ENCODE results near the gene FAM193B.

DNA sequence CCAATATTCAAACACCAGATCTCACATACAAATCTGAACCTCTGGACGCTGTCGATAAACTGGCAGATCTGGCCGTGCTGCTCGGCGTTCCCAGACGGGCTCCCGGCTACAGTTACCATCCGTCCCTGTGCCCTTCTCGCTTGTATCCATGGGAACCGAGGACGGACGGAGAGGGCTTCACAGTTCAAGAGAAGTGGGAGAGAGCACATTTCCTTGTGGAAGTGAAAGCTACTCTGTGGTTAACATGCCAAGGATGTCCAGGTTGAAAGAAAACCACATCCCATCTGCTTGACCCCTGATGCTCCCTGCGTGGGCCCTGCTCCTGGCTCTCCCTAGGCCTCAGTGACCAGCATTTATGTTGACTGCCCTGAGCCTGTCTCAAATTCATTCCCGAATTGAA lies 74.6 kb downstream of the FAM193B start:
- TF ChIP-seq CTCF (IDR thresholded peaks at IDR 0.05; ENCODE audit: low read depth, low read length, poor library complexity, severe bottlenecking) (no peak), EZH2phosphoT487 (IDR thresholded peaks at IDR 0.05; ENCODE audit: borderline replicate concordance, low read length) (no peak)
